Stimulated activated CD4-positive, alpha-beta T cell treated with anti-CD3 and anti-CD28 coated beads, Interleukin-2, amount 100 ng/mL, for 24 hours (primary cell): ENCODE measurements around the gene UNC5B.

Experiments
- DNase-seq, 2 donors: peaks; one replicate each; pipeline ENCODE4 v3.0.0-alpha.2; 2020

UNC5B gene

DNA sequence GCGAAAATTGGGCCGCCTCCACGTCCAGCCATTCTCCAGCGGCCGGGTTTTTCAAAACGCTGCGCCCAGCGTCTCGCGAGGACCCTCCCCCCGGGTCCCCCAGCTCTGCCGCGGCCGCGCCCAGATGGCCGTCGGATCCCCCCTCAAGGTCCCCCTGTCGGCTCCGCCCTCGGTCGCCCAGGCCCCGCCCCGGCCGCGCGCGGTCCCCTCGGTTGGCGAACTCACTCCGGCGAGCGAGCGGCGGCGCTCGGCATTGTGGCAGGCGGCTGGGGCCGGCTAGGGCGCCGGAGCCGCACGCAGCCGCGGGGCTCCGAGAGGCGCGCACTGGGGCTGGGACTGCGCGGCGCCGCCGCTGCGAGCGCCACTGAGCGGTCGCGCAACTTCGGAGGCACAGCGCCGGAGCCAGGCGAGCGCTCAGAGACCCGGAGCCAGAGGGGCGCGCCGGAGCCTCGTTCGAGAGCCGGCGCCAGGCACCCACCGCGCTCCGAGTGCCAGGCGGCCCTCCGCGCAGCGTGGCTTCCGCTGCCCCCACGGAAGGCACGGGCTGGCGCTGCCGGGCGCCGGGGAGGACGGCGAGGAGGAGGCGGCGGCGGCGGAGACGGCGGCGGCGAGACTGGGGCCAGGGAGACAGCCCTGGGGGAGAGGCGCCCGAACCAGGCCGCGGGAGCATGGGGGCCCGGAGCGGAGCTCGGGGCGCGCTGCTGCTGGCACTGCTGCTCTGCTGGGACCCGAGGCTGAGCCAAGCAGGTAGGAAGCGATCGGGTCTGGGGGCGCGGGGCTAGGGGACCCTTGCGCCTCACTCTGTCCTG, at the start of gene UNC5B:
UNC5B (plus strand) TSS at position 253 of the 809 bp plus-strand sequence; CDS start at position 669, 416 bp downstream.
- peak; percentile 68 to 78 for DNase-seq

DNA sequence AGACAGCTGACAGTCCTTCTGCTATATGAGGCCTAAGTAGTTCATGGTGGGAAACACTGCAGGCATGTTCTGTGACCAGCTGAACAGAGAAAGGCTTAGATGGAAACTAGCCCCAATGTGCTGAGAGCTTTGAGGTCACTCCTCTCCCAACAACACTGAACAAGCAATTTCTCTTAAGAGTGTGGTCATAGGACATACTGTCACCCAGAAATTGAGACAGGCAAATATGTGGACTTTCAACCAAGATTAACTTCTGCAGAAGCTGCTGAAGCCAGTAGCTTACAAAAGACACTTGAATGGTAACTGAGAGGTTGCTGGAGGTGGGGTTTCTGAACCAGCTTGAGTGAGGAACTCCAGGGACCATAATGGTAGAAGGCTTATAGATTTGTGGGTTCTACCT, 38.9 kb upstream of the UNC5B start:
- no peak for DNase-seq

DNA sequence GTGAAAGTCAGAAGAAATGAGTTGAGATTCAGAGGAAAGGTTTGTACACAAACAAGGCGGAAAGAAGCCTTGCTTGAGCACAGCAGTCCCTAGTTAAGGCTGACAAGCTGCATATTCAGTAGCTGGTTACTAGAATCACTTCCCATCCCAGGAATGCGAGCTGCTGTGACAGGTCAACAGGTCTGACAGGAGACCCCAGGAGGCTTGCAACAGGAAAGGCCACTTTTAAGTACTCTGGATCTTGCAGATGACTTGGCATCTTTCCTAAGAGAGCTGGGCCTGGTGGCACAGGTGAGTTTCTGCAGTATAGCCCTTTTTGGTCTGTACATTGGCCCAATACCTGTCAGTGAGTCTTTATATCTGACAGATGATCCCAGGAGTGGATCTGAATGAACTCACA, 35.7 kb upstream of the UNC5B start:
- no peak for DNase-seq

DNA sequence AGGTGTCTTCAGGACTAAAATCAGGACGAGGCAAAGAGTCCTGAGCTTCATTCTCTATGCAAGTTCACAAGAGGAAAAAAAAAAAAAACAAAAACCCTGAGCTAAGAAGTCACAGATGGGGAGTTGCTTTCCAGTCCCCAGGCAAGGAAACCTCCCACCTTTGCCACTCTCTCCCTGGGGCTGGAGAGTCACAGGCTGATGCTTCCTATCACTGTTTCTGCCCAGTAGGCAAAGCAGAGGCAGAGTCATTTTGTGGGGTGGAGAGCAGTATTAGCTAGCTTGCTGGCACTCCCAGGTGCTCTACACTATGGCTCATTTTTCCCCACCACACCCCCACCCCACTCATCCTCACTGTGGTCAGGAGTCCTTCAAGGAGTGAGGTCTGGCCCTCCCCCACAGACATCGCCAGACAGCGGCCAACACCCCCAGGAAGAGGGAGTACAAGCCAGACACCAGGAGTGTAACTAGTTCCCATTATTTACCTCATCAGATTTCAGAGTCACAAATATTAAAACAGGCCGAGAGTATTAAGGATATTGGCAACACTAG, 34.6 kb upstream of the UNC5B start:
- DNase-seq: no peak

DNA sequence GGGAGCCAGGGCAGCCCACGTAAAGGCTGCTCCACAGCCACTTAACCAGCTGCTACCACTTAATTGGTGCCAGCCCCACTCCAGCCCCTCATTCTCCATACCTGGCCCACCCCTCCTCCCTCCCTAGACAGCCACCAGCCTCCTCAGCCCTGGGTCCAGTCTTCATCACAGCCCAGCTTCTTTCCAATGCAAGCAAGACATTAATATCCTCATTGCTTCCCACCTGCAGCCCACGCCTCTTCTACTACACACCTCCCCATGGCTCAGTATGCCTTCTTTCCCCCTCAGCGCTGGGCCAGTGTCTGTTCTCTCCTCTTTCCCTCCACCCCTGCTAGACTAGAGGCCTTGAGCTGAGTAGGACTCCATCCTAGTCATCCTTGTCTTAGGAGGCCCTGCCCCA, 33.5 kb upstream of the UNC5B start:
- no peak for DNase-seq

DNA sequence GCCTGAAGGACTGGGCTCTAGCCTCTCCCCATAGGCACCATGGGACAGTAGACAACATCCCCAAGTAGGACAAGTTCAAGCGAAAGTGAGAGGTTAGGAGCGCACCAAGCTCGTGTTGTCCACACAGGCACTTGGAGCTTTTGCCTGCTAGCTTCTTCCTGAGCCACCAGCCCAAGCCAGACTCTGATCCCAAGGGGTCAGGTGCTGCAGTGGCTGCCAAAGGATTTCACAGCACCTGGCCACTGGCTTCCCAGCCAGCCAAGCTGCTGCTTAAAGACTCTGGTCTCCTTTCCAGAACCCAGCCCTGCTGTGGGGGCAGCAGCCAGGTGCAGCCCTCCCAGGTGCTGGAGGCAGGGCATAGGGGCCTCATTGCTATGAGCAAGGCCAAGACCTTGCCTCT, 33.0 kb upstream of the UNC5B start:
- DNase-seq: no peak

DNA sequence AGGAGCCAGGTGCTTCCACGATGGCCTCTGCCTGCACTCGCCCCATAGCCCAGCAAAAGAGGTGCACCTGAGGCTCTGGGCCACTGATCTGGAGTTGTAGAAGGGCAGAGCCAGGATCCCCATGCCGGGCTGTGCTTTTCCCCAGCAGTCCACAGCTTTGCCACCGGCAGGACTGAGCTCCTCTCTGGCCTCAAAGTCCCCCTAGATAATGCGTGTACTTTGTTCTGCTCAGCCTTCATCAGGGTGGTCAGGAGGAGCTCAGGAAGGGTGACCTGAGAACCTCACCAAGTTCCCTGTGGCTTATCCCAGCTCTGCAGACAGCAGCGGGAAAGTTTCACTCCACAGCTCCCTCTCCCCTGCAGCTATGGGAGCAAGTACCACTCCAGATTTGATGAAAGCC, 27.9 kb upstream of the UNC5B start:
- DNase-seq: no peak

DNA sequence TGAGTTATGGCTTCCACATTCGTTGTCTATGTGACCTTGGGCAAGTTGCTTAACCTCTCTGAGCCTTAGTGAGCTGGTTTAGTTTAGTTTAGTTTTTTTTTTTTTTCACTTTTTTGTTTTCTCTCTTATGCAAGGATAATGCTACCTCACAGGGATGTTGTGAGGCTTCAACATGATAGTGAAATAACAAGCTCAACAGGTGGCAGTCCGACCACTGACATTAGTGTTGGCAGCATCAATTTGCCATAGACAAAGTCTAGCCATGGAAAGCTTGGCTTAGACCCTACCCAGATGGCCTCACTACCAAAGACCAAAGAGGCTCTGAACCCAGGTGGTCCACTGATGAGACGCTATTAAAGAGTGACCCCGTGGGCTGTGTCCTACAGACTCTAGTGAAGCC, 27.2 kb upstream of the UNC5B start:
- no peak for DNase-seq

DNA sequence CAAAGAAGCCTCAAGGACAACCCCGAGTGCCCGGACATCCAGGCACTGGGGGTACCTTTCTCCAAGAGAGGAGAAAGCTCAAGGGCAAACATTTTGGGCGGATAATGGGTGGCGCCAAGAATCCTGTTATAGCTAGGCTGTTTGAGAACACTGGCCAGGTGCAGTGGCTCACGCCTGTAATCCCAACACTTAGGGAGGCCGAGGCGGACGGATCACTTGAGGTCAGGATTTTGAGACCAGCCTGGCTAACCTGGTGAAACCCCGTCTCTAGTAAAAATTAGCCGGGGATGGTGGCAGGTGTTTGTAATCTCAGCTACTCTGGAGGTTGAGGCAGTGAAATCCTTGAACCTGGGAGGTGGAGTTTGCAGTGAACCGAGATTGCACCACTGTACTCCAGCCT, 25.2 kb upstream of the UNC5B start:
- DNase-seq: no peak

DNA sequence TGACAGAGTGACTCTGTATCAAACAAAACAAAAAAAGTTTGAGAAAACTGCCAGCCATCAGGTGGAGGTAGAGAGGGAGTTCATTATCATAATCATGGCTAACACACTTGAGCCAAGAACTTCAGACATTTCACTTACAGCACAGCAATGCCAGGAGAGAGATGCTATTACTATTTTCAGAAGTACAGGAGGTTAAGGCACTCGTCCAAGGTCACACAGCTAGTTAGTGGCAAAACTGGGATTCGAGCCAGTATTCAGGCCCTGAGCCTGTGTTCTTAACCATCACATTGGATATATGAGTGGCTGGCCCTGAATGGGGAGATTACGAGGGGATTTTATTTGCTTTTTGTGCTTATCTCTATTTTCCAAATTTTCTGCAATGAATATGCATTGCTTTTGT, 24.8 kb upstream of the UNC5B start:
- DNase-seq: no peak

DNA sequence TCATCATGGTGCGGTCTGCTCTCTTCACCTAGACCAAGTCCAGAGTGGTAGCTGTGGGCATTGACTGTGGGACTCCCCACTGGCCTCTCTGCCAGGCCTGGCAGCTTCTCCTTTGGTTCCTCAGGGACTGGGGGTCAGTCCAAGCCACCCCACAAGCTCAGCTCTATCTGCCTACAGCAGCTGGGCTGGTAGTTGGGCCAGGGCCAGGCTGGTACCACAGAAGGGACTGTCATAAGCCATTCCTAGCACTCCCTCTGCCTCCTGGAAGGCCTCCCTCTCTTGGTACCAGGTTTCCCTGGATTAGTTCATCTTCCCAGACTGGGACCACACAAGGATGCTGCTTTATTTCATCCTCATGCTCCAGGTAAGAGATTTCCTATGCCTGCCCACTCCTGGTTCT, 24.2 kb upstream of the UNC5B start:
- no peak for DNase-seq

DNA sequence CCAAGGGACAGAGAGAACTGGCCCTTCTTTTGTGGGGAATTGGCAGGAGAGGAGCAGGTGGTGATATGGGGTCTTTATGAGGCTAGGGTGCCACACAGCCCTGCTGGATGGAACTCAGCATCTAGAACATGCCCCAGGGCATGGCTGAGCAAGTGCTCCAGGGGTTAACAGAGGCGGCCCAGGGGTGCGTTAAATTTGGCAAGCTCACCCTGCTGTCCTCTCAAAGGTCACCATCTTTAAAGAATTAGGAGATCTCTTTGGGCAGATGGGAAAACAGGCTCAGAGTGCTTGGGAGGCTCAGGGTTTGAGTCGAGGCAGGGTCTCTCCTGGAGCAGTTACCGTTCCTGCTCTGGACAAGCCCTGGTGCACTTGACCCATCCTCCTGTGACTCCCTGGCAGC, 21.4 kb upstream of the UNC5B start:
- no peak for DNase-seq

DNA sequence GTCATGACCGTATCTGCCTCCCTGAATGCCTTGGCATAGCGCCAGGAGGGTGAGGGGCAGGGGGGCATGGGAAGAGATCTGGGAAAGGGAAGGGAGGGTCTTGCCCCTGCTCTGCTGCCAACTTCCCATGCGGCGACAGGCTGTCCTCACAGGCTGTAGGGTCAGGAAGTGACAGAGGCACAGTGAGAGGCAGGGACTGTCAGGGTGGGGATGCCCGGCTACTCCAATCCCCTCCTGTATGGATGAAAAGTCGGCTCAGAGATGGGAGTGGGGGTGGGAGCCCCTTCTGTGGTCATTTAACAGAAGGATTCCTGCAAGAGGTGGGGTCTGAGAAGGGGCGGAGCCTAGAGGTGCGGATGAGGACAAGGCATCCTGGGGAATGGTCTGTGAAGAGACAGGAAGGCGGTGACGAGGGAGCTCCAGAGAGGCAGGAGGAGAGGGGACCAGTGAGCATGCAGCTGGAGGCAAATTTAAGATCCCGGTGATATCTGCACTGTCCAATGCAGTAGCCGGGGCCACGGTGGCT, 20.8 kb upstream of the UNC5B start:
- no peak for DNase-seq

DNA sequence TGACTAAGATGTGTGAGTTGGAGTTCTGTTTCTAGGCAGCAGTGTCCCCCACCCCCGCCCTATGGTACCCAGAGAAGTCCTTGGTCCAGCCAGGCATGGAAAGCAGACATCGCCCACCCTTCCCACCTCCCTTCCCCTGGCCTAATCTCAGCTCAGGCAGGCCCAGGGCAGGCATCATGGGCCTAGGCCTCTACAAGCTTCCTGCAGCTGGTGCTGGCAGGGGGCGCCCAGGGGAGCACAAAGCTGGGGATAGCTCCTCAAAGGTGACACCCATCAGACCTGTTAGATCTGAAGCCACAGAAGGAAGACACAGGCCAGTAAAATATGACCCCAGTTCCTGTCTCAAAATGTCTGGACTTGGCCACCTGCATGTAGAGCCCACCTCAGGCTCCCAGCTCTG, 18.9 kb upstream of the UNC5B start:
- no peak for DNase-seq

DNA sequence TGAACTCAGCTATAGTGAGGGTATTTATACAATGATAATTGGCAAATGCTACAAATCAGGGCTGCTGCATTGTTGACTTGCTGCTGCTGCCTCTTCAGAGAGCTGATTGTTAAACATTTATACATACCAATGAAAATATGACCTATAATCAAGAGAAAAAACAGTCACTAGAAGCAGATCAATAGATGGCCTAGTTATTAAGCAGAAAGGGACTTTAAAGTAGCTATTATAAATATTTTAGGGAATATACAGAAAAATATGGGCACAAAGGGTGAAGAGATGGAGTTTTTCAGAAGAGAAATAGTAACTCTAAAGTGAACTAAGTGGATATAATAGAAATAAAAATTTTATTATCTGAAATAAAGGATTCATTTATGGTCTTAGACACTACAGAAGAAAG, 14.4 kb upstream of the UNC5B start:
- no peak for DNase-seq

DNA sequence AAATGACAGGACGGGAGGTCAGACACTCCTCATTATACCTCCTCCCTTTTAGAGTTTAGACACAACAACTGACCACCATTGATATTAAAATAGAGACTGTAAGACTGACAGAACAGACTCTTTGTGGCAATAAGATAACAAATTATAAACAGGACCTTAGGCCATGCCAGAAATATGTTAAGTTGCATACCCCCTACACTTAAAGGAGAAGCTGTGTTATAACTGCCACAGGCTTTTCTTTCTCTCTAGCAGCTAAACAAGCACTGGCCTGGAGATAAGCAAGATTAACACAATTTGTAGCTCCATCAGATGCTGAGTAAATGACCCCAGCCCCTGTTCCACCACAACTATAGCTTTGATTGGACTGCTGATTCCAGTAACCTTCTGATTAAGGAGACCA, 10.5 kb upstream of the UNC5B start:
- no peak for DNase-seq

DNA sequence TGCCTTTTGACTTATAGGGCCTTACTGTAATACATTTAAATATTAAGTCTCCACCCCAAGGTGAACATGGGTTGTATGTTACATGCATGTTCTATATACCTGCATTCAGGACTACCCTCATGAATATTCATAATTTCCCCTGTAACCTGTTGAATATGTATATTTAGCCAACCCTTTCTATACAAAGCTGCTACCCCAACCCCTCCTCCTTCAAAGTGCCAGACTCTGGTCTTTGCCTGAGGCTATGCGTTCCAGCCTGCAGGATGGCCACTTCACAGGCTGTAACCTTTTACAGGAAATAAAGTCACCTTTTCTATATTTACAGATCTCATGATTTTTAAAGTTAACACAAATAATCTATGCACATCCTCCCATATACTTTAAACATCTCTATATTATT, 10.1 kb upstream of the UNC5B start:
- DNase-seq: no peak

DNA sequence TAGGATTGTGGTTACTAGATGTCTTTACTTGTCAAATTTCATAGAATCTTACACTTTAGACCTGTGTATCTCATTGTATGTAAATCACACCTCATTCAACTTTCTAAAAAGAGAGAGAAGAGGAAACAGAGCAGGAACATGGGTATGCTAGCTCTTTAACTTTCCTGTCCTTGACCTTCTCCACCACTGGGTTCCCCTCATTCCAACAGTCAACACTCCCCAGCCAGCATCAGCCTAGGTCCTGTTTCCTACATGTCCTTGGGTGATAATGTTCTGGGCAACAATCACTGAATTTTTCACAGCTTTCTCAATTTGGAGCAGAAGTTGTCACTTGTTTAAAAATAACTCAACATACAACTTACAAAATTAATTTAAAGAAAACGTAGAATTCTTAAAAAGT, 9.2 kb upstream of the UNC5B start:
- DNase-seq: no peak

DNA sequence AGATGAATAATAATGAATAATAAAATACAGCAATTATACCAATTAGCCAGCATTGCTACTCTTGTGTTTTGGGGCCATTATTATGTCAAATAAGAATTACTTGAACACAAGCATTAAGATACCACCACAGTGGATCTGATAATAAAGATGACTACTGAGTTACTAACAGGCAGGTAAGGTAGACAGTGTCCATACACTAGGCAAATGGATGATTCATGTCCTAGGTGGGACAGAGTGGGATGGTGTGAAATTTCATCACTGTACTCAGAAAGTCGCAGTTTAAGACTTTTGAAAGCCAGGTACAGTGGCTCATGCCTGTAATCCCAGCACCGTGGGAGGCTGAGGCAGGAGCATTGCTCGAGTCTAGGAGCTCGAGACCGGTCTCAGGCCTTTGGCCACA, 8.7 kb upstream of the UNC5B start:
- DNase-seq: no peak

DNA sequence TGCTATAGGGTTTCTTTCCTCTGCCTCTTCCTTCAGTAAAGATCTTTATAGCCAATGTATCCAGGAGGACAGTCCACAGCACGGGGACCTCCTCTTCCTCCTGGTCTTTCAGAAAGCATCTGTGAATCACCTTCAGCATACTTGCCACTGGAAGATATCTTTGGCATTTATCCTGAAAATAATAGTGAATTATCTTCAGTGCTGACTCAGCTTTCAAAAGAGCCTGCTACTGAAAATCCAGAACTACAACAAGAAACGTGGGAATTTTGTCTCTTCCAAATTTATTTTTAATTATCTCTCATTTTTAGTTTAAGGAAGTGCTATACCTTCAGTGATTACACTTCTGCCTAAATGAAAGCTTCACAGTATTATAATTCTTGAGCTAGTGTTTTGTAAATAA, 7.6 kb upstream of the UNC5B start:
- DNase-seq: no peak

DNA sequence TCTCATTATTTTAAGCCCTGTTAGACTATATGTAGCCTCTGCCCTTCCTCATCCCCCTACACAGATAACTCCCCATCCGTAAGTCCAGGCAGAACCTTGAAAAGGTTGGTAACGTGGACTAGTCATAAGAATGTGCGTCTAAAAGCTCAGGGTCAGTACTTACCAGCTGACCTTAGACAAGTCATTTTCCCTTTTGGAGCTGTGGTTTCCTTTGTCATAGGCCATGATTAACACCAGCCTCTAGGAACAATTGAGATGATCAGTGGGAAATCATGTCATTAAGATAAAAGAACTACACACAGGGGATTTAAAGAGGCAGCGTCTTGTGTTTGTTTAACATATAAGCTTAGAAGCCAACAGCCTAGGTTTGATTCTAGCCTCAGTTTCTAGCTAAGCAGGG, 6.9 kb upstream of the UNC5B start:
- no peak for DNase-seq

DNA sequence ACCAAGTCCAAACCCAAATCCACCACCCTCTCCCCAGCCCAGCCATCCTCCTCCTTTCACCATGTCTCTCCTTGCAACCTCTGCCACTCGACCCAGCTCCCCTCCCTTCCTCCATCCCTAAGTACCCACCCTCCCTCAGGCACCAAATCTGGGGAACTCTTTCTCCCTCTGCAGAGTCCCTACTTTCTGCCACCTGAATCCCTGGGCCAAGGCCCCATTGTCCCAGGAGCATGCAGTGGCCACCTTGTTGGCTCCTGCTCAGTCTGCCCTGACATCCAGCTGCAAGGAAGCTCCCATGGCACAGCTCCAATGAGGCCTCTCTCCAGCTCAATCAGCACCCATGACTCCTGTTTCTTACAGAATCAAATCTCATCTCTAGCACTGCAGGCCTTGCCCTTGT, 5.5 kb upstream of the UNC5B start:
- DNase-seq: no peak

DNA sequence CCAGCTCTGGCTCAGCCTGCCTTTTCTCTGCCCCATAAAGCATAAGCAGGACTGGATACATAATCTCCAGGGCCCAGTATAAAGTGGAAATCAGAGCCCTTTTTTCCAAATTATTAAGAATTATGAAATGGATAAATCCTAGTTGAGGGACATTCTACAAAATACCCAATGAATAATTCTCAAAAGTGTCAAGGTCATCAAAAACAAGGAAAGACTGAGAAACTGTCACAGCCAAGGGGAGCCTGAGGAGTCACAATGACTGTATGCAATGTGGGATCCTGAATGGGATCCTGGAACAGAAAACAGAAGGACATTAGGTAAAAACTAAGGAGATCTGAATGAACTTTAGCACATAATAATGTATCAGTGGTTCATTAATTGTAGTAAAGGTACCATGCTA, 4.8 kb upstream of the UNC5B start:
- no peak for DNase-seq

DNA sequence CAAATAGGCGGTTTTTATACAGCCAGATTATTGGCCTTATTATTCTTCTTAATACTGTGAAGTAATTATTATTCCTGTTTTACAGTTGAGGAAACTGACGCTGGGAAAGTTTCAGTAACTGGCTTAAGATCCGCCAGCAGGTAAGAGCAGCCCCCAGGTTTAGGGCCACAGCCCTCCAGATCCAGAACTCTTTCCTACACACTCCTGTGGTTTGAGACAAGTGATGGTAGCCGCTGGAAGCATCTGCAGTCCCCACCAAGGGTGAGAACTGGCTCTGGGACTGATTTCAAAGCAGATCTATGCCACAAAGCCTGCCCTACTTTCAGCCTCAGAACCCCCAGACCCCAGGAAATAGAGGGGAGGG, 3.0 kb upstream of the UNC5B start:
- DNase-seq: no peak
